ENCODE results near the gene WWP2. TPM values are rescaled to one million over a fixed set of nuclear protein-coding genes. Genes with fewer than 3 reads are reported as not detected.
A peak's percentile ranks its signal among the peaks of the same experiment; 100 is the strongest.

Gene WWP2
- total RNA-seq, 1 donor from 2014 or later: 26.8 TPM

- no peak for TF ChIP-seq CTCF (IDR thresholded peaks at IDR 0.05)
- no peak for TF ChIP-seq EZH2 (IDR thresholded peaks at IDR 0.05)
- TF ChIP-seq EZH2phosphoT487 (IDR thresholded peaks at IDR 0.05): no peak
- Histone ChIP-seq H3K4me3 (peak overlapping the region; percentile 93), H3K79me2 (ENCODE audit: low read depth) (peaks cover 46% of the 10 kb centered on the region), H3K9ac (peak overlapping the region; percentile 60), H3K27ac (no peak overlapping the region), H3K27me3 (no peaks in the 10 kb centered on the region), H3K4me2 (peak overlapping the region; percentile 85), H3K9me3 (ENCODE audit: low read depth) (no peaks in the 10 kb centered on the region), H2AFZ (replicated peaks) (peak overlapping the region; percentile 87), H3K4me1 (peaks cover 8% of the 10 kb centered on the region), H4K20me1 (ENCODE audit: low read depth) (no peaks in the 10 kb centered on the region), H3K36me3 (no peaks in the 10 kb centered on the region), H3F3A (ENCODE audit: low read depth) (peaks cover 16% of the 10 kb centered on the region)
- Mint-ChIP-seq H3K27ac (peak overlapping the region; percentile 37), H3K36me3 (no peaks in the 10 kb centered on the region), H3K27me3 (ENCODE audit: insufficient read depth, low read depth) (peaks cover 5% of the 10 kb centered on the region), H3K4me3 (peak overlapping the region; percentile 97), H3K4me1 (peaks cover 9% of the 10 kb centered on the region), H3K9me3 (no peaks in the 10 kb centered on the region)
- peak; percentile 15 for DNase-seq (ENCODE audit: low spot score)
Measured at GRCh38 chr16:69762814-69763598, 874 bp downstream of the WWP2 start.

GRCh38 chr16:69763599-69763942 lies 1.4 kb downstream of the WWP2 start:
- Histone ChIP-seq H3K4me1 (peaks cover 8% of the 10 kb centered on the region), H3K4me2 (peak overlapping the region; percentile 85), H3K4me3 (peak overlapping the region; percentile 93), H3F3A (ENCODE audit: low read depth) (peaks cover 16% of the 10 kb centered on the region), H2AFZ (replicated peaks) (no peak overlapping the region), H4K20me1 (ENCODE audit: low read depth) (no peaks in the 10 kb centered on the region), H3K9me3 (ENCODE audit: low read depth) (no peaks in the 10 kb centered on the region), H3K27ac (no peak overlapping the region), H3K36me3 (no peaks in the 10 kb centered on the region), H3K9ac (peak overlapping the region; percentile 60), H3K27me3 (no peaks in the 10 kb centered on the region), H3K79me2 (ENCODE audit: low read depth) (peaks cover 49% of the 10 kb centered on the region)
- Mint-ChIP-seq H3K36me3 (no peaks in the 10 kb centered on the region), H3K4me1 (peaks cover 9% of the 10 kb centered on the region), H3K9me3 (no peaks in the 10 kb centered on the region), H3K4me3 (peak overlapping the region; percentile 97), H3K27ac (no peak overlapping the region), H3K27me3 (ENCODE audit: insufficient read depth, low read depth) (no peaks in the 10 kb centered on the region)
- no peak for DNase-seq (ENCODE audit: low spot score)
- TF ChIP-seq EZH2phosphoT487 (IDR thresholded peaks at IDR 0.05) (no peak), EZH2 (IDR thresholded peaks at IDR 0.05) (no peak), CTCF (IDR thresholded peaks at IDR 0.05) (no peak)

- H2AFZ ChIP-seq (replicated peaks): no peak overlapping the region
- H3K79me2 ChIP-seq (ENCODE audit: low read depth): peaks cover 74% of the 10 kb centered on the region
- H3K4me1 Mint-ChIP-seq: peaks cover 17% of the 10 kb centered on the region
- H3K9ac ChIP-seq: no peak overlapping the region
- no peaks in the 10 kb centered on the region for H3K27me3 ChIP-seq
- DNase-seq (ENCODE audit: low spot score): no peak
- no peaks in the 10 kb centered on the region for H3K36me3 Mint-ChIP-seq
- no peak overlapping the region for H3K27ac ChIP-seq
- H3K4me3 Mint-ChIP-seq: no peak overlapping the region
- no peak overlapping the region for H3K27ac Mint-ChIP-seq
- no peaks in the 10 kb centered on the region for H3K36me3 ChIP-seq
- H4K20me1 ChIP-seq (ENCODE audit: low read depth): peaks cover 4% of the 10 kb centered on the region
- H3K4me2 ChIP-seq: no peak overlapping the region
- no peaks in the 10 kb centered on the region for H3K9me3 ChIP-seq (ENCODE audit: low read depth)
- peaks cover 5% of the 10 kb centered on the region for H3K4me1 ChIP-seq
- TF ChIP-seq EZH2 (IDR thresholded peaks at IDR 0.05) (no peak), EZH2phosphoT487 (IDR thresholded peaks at IDR 0.05) (no peak), CTCF (IDR thresholded peaks at IDR 0.05) (no peak)
- H3K9me3 Mint-ChIP-seq: no peaks in the 10 kb centered on the region
- H3K4me3 ChIP-seq: no peak overlapping the region
- peaks cover 3% of the 10 kb centered on the region for H3F3A ChIP-seq (ENCODE audit: low read depth)
- H3K27me3 Mint-ChIP-seq (ENCODE audit: insufficient read depth, low read depth): no peaks in the 10 kb centered on the region
Measured at GRCh38 chr16:69767459-69768229, 5.5 kb downstream of the WWP2 start.
